HG03442 (cell line): ENCODE measurements around the gene IL18RAP.
A peak's percentile ranks its signal among the peaks of the same experiment; 100 is the strongest.

Source experiments
- ATAC-seq: cut with Tn5 transposase; IDR thresholded peaks from one replicate; pipeline ENCODE4 v1.9.1; 2021; ENCODE audit warnings: mild to moderate bottlenecking, moderate library complexity; ENCODE audit not compliant: unreplicated experiment

IL18RAP gene

DNA sequence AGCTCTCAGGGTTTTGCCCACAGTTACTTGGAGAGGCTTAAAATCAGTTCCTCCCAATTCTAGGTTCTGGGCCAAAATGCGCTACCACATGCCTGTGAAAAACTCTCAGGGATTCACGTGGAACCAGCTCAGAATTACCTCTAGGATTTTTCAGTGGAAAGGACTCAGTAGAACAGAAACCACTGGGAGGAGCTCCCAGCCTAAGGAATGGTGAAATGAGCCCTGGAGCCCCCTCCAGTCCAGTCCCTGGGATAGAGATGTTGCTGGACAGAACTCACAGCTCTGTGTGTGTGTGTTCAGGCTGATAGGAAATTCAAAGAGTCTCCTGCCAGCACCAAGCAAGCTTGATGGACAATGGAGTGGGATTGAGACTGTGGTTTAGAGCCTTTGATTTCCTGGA is 29.0 kb downstream of the IL18RAP start:
- no peak for ATAC-seq

DNA sequence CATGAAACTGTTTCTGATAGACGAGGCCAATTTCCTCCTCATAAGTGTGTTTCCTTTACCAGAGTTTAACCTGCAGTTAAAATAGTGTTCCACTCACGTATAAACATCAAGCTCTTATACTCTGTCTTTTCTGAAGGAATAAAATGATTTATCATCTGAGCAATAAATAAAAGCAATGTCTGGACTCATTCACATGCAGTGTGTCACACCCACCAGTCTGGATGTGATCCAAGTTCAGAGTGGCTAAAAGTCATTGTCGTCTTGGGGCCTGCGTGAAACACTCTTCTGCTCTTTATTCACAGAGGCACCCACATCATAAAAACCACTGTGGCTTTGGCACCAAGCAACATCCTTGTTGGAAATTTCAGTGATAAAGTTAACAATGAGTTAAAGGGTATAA is 30.5 kb downstream of the IL18RAP start:
- ATAC-seq, result no peak

DNA sequence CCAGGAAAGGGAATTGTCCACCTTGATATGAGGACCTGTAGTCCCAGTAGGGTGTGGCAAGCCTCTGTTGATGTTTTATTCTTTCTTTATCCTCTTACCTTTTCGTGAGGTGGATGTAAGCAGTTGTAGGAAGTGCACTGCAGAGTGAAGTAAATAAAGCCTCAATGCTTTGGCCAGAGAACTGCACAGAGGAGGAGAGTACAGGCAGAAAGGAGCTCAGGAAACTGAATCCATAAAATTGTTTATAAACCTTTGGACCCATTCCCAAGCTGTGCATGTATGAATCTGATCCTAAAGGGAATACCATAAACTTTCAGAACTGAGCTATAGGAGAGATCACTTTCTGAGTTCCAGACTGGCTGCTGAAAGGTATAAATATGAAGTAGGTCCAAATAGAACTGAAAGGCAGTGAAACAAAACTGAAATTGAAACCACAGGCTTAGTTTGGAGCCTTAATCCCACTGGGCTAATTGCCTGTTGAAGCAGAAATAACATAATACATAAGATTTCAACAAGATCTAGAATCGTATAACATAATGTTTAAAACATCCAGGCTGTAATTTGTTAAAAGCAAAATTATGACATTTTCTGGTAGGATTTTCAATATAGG is 32.2 kb downstream of the IL18RAP start:
- ATAC-seq, result no peak

- no peak for ATAC-seq
Measured at GRCh38 chr2:102460467-102460866, 37.5 kb downstream of the IL18RAP start.

DNA sequence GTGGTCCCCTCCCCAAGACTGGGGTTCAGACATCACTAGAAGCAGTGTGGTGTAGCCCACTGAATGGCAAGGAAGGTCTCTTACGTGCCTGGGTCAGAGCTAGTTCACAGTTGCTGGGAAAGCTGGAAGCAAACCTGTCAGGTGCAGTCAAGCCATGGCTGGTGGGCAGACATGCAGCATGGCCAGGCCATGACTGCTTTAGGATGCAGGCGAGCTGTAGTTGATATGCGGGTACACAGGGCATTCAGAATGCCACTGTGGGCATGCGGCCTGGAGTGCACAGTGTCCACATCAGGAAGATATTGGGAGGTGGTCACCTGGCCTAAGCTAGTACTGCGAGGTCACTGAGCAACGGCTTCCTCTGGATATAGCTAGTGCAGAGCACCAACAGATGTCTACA is 38.2 kb downstream of the IL18RAP start:
- no peak for ATAC-seq

DNA sequence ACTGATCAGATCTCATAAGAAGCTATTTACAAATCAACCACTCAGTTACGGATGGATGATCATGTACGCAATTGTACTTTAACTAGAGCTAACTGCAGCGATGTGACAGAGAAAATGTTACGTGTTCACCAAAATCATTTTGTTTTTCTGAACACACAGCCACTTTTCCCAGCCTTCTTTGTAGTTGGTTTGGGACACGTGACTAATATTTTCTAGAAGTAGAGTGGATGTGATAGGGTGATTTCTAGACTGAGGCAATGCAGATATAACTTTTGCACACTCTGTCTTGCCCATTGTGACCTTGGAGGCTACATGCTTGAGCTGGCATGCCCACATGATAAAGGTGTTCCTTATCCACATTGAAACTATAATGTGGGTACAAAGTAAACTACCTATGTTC is 40.2 kb downstream of the IL18RAP start:
- ATAC-seq, result no peak

GRCh38 chr2:102470168-102470567 is 47.2 kb downstream of the IL18RAP start:
- no peak for ATAC-seq

DNA sequence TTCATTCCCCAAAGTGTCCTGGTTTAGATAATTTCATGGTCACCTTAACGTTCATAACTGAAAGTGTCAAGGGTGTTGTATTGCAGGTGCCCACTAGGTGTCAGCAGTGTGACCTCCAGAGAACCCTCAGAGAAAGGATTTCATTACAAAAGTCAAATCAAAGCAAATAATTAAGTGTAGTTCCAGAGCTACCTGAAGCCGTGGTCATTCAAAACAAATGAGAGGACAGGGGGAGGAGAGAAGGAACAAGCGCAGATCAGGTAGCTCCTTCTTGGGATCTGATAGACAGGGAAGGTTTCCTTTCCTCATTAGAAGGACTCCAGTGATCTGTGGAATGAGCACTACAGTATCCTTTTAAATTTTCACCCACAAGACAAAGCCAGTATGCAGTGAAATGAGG is 50.1 kb downstream of the IL18RAP start, which contains the start of gene SLC9A4:
Gene SLC9A4, plus strand, starts transcription at position 207 of the 400 bp plus-strand sequence. CDS start 534 bp downstream, outside the sequence.
- peak; percentile 72 for ATAC-seq

- no peak for ATAC-seq
Measured at GRCh38 chr2:102473631-102474030, 50.7 kb downstream of the IL18RAP start.

GRCh38 chr2:102474785-102475184 is 51.8 kb downstream of the IL18RAP start:
- no peak for ATAC-seq

DNA sequence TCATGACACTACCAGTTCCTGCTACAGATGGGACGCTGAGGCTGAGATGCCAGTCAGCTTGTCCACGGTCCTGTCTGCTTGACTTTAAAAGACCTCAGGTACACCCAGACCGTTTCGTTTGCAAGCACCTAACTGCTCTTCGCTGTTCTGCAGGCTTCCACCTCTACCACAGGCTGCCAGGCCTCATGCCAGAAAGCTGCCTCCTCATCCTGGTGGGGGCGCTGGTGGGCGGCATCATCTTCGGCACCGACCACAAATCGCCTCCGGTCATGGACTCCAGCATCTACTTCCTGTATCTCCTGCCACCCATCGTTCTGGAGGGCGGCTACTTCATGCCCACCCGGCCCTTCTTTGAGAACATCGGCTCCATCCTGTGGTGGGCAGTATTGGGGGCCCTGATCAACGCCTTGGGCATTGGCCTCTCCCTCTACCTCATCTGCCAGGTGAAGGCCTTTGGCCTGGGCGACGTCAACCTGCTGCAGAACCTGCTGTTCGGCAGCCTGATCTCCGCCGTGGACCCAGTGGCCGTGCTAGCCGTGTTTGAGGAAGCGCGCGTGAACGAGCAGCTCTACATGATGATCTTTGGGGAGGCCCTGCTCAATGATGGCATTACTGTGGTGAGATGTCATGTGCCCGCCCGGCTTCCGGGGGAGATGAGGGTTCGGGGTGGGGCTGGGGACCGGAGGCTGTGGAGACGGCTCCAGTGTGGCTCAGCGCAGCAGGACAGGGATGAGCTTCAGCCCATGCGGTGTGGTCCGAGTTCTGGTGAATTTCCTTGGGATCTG is 55.9 kb downstream of the IL18RAP start:
- ATAC-seq, result no peak

DNA sequence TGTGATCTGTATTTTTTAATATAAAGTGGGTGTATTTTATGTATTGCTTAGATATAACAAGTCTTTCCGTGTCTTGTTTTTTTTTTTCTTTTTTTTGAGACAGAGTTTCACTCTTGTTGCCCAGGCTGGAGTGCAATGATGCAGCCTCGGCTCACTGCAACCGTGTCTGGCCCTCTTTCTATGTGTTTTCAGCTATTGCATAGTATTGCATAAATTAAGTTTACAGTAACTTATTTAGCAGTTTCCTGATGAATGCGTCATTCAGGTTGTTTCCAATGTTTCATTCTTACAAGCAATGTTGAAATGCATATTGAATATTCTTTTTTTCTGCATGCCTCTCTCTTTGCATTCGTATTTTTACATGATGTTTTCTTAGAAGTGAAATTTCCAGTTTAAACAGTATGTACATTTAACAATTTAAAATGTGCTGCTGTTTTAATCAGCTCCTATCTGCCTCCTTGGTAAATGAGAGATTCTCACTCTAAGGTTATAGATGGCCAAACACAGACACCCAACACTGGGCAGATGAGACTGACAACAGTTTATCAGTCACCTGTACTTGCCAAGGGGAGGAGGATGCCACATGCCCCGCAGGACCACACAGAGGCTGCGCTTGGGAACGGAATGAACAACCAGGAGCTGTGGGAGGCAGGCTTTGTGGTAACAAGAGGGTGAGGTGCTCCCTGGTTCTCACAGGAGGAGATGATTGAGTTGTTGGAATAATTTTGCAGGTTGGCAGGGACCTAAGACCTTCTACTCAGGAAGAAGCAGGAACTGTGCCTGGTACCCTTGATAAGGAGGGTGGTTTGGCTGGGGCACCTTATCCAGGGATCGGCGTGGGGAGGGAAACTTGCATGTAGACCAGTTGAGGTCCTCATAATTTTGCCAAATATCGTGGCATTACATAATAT is 57.6 kb downstream of the IL18RAP start:
- no peak for ATAC-seq

- ATAC-seq, result no peak
Measured at GRCh38 chr2:102481931-102482330, 59.0 kb downstream of the IL18RAP start.

GRCh38 chr2:102483086-102483485 is 60.1 kb downstream of the IL18RAP start:
- no peak for ATAC-seq

DNA sequence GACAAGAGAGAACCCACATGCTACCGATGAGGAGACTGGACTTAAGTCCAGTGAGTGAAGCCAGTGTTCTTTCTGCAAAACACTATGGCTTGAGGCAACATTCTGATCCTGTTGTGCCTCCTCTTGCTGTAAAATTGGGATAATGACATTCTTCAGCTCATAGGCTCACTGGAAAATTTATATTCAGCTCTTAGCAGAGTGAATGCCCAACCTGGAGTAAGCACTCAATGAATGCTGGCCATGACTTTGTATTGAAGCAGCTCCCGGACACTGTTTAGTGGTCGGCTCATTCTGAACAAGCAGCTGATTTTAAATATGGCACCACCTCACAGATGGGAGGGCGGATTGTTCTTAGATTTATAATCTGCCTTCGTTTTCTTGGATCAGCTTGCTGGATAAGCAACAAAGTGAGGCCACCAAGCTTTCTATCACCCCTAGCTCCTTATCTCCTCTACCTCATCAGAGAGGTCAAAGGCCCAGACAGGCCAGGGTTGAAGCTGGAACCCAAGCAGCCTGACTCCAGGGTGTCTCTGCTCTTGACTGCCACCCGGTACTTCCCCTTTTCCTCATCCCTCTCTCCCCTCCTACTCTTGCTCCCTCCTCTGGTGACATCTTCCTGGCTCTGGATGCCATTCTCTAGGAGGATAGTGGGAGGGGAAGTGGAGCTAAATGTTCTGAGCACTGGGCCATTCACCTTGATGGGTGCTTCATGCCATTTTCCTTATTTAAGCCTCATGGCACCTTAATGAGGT is 61.5 kb downstream of the IL18RAP start:
- ATAC-seq, result no peak

- ATAC-seq, result no peak
Measured at GRCh38 chr2:102485147-102485785, 62.3 kb downstream of the IL18RAP start.

DNA sequence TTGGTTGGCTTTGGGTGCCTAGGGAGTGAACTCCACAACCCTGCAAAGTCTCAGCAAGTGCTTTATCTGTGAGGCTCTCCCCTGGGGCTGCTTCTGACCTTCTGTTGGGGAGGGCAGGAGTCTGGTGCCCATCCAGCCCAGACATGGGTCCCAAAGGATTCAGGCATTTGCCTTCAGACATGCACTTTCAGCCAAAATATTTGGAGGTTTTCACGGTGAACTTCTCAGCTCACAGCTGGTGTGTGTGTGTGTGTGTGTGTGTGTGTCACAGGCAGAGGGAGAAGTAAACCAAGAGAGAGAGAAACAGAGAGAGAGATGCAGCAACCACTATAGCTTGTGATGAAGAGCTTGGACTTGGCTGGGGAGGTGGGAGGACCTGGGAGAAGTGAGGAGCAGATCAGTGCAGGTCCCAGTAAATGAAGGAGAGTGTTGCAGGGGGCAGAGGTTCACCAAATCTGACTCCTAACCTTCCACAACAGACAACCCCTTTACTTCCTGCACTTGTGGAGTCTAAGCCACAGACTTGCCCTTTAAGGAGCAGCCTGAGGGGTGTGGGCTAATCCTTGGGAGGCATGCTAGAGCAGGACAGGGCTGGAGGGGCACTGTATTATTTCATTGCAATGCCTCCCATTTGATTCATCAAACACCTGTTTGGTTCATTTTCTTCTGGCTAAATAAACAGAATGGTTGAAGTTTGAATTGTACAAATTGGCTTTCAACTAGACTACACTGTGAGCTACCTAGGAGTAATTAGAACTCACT is 64.2 kb downstream of the IL18RAP start:
- ATAC-seq, result no peak

DNA sequence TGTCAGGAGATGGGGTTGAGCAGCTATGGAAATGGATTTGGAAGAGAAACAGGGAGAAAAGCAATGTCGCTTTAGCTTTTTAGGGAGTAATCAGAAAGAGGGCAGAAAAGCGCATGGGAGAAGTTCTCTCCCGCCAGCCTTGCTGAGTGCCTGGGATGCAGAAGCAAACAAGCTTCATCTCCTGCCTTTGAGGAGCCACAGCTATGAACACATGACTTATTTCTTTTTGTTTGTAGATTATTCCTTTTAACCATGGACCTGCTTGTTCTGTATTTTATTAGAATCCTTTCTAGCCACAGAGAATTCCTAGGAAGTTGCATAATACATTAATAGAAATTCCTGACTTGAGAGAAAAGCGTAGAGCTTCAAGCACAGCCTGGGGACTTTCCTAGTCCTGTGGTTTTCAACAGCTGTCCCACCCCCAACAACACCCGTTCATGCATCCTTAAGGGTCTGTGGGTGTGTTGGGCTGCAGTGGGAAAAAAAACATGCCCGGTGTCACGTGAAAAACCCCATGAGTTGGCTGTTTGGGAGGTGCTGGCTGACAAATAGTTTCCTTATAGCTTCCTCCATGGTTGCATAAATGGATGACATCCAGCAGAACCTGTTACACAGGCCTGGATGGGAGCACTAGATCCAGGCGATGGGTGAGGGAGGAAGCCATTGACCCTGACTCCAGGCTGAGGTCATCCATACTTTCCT is 65.0 kb downstream of the IL18RAP start:
- ATAC-seq, result no peak

GRCh38 chr2:102489646-102490045 is 66.7 kb downstream of the IL18RAP start:
- ATAC-seq, result no peak
